H1 (cell line): ENCODE measurements around the gene SPACDR.

Experiments
- ASH2L ChIP-seq: fragments of 200-600, 300-600 bp; sonication (generic); IDR thresholded peaks from one replicate; pipeline ENCODE4 v1.7.1; 2017; ENCODE audit warnings: low read length
- EP300 ChIP-seq, 2 experiments: IDR thresholded peaks; 1 replicate in 1 of 2; 2 replicates in 1 of 2; pipeline ENCODE4 v1.6.1; 2011 to 2012; ENCODE audit warnings: low read depth in 2 of 2, low read length in 2 of 2, mild to moderate bottlenecking in 2 of 2, borderline replicate concordance in 1 of 2, inconsistent platforms in 1 of 2, moderate library complexity in 1 of 2
- TAF1 ChIP-seq: IDR thresholded peaks from 2 replicates; pipeline ENCODE4 v1.6.1; 2011; ENCODE audit warnings: mild to moderate bottlenecking, low read depth, low read length
- TF ChIP-seq, protein P1 (sequence below), 3 experiments: IDR thresholded peaks; 1 replicate in 2 of 3; 2 replicates in 1 of 3; pipeline versions ENCODE4 v1.5.1 to v1.6.1; 2011; ENCODE audit warnings: low read length in 3 of 3, mild to moderate bottlenecking in 3 of 3, inconsistent platforms in 2 of 3, low read depth in 1 of 3, moderate library complexity in 1 of 3; ENCODE audit not compliant: insufficient read depth in 1 of 3; ENCODE audit errors: control extremely low read depth in 1 of 3

DNA sequence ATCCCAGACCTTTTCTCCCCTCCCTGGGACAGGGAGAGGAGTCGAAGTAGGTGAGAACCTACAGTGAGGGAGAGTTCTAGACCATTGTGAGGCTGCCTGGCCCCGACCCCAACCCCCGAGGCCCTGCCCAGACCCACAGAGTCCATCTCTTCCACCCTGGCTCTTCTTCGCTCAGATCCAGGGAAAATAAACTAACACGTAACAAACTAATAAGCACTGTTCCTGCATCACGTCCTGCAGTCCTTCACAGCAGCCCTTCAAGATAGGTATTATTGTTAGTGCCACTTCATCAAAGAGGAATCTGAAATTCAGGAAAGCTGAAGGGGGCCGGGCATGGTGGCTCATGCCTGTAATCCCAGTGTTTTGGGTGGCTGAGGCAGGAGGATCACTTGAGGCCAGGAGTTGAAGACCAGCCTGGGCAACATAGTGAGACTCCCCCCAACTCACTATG, at the start of gene SPACDR:
- TF ChIP-seq, protein P1, sequence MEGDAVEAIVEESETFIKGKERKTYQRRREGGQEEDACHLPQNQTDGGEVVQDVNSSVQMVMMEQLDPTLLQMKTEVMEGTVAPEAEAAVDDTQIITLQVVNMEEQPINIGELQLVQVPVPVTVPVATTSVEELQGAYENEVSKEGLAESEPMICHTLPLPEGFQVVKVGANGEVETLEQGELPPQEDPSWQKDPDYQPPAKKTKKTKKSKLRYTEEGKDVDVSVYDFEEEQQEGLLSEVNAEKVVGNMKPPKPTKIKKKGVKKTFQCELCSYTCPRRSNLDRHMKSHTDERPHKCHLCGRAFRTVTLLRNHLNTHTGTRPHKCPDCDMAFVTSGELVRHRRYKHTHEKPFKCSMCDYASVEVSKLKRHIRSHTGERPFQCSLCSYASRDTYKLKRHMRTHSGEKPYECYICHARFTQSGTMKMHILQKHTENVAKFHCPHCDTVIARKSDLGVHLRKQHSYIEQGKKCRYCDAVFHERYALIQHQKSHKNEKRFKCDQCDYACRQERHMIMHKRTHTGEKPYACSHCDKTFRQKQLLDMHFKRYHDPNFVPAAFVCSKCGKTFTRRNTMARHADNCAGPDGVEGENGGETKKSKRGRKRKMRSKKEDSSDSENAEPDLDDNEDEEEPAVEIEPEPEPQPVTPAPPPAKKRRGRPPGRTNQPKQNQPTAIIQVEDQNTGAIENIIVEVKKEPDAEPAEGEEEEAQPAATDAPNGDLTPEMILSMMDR (IDR thresholded peaks at IDR 0.05; ENCODE audit: control extremely low read depth in 1 of 3, insufficient read depth in 1 of 3, low read depth in 1 of 3, low read length in 3 of 3): no peak
- no peak for TF ChIP-seq ASH2L
- TF ChIP-seq TAF1: no peak
- TF ChIP-seq EP300 (IDR thresholded peaks at IDR 0.05; ENCODE audit: borderline replicate concordance in 1 of 2, low read depth in 2 of 2, low read length in 2 of 2): no peak
